Activated CD8-positive, alpha-beta T cell treated with anti-CD3 and anti-CD28 coated beads for 36 hours (primary cell): ENCODE measurements around the gene LYZL2. TPM values are rescaled to one million over a fixed set of nuclear protein-coding genes. Genes with fewer than 3 reads are reported as not detected.
"Not testable (repeated sequence)": the region's sequence is repeated elsewhere in the genome, so short reads cannot be mapped to it uniquely, and the experiment has no call there.

Source experiments
- ATAC-seq: fragments of 200-7000 bp; cut with Tn5 transposase; one replicate; pipeline ENCODE4 v1.10.0; 2021; ENCODE audit warnings: mild to moderate bottlenecking, moderate library complexity
- CTCF ChIA-PET: fragments of 350-600 bp; sonication (Branson Sonifier 250); formaldehyde crosslinking; loops from one replicate; lab custom pipeline; 2021; ENCODE audit warnings: antibody characterized with exemption; lab: Charles Lee
- POLR2A ChIA-PET: fragments of 350-600 bp; sonication (Branson Sonifier 250); formaldehyde crosslinking; loops from one replicate; lab custom pipeline; 2021; ENCODE audit warnings: antibody characterized with exemption; lab: Charles Lee
- DNase-seq: peaks from one replicate; pipeline ENCODE4 v3.0.0-alpha.2; 2020
- H3K27ac Mint-ChIP-seq: one replicate; pipeline ENCODE4 v1.8.0; 2021; ENCODE audit warnings: mild to moderate bottlenecking, mixed read lengths
- H3K27me3 Mint-ChIP-seq: one replicate; pipeline ENCODE4 v1.8.0; 2021; ENCODE audit warnings: mixed read lengths
- H3K36me3 Mint-ChIP-seq: one replicate; pipeline ENCODE4 v1.8.0; 2021; ENCODE audit warnings: low read depth, mixed read lengths
- H3K4me1 Mint-ChIP-seq: one replicate; pipeline ENCODE4 v1.8.0; 2021; ENCODE audit warnings: low read depth, mixed read lengths
- H3K4me3 Mint-ChIP-seq: one replicate; pipeline ENCODE4 v1.8.0; 2021; ENCODE audit warnings: mild to moderate bottlenecking, moderate library complexity, mixed read lengths
- H3K9me3 Mint-ChIP-seq: one replicate; pipeline ENCODE4 v1.8.0; 2021; ENCODE audit warnings: mixed read lengths
- intact Hi-C: fragments of 100-400 bp; cut with micrococcal nuclease; formaldehyde crosslinking; loops from one replicate; pipeline ENCODE4 v1.10.0; 2022
- total RNA-seq, 2 experiments: library from RNA; stranded (reverse); gene quantifications; one replicate each; pipeline ENCODE4 v1.2.3, GENCODE V29; 2021
- TF ChIP-seq, protein P1 (sequence below): fragments of 200-600 bp; IDR thresholded peaks from one replicate; pipeline ENCODE4 v1.8.0; 2022; ENCODE audit warnings: antibody characterized with exemption, mild to moderate bottlenecking

Gene LYZL2
- total RNA-seq, 2 experiments from 2014 or later, result not detected

DNA sequence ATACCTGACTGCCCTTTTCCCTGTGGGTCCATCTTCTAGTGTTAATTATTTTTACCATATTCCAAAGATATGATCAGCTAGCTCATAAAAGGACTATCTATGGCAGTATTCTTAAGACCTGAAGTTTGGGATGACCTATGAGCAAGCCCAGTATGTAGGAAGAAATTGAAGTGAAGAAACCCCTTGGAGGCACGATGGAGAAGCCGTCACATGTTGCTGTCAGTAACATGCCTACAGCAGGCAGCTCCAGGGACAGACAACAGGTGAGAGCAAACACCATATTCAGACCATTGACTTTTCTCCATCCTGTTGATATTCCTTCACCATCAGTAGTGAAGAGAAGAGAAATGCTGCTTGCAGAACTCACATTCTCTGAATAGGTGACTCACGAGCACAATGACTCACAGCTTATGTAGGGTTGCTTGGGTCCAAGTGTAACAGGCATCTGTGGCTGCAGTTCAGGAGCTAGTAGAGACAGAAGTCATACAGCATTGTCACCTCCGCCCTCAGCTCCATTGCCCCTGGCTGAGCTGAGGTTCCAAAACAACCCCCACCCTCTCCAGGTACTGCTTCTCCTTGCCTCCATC lies 8.4 kb upstream of the LYZL2 start:
- ATAC-seq (peak; percentile 96), DNase-seq (peak; percentile 41)
- Mint-ChIP-seq H3K4me1 (peaks cover 4% of the 10 kb centered on the region), H3K36me3 (no peaks in the 10 kb centered on the region), H3K4me3 (no peak overlapping the region), H3K27me3 (peaks cover 15% of the 10 kb centered on the region), H3K9me3 (no peaks in the 10 kb centered on the region), H3K27ac (no peak overlapping the region)
- intact Hi-C loops, result no loop called here
- ChIA-PET CTCF (interaction anchor here (0.7 to 4.1 kb wide), 10 partner anchors 9 to 136 kb away, joined by 3 to 33 read pairs (median 4); partner anchors contain the start of gene LYZL2), POLR2A (no interaction called here)
- TF ChIP-seq, protein P1, sequence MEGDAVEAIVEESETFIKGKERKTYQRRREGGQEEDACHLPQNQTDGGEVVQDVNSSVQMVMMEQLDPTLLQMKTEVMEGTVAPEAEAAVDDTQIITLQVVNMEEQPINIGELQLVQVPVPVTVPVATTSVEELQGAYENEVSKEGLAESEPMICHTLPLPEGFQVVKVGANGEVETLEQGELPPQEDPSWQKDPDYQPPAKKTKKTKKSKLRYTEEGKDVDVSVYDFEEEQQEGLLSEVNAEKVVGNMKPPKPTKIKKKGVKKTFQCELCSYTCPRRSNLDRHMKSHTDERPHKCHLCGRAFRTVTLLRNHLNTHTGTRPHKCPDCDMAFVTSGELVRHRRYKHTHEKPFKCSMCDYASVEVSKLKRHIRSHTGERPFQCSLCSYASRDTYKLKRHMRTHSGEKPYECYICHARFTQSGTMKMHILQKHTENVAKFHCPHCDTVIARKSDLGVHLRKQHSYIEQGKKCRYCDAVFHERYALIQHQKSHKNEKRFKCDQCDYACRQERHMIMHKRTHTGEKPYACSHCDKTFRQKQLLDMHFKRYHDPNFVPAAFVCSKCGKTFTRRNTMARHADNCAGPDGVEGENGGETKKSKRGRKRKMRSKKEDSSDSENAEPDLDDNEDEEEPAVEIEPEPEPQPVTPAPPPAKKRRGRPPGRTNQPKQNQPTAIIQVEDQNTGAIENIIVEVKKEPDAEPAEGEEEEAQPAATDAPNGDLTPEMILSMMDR, result no peak

DNA sequence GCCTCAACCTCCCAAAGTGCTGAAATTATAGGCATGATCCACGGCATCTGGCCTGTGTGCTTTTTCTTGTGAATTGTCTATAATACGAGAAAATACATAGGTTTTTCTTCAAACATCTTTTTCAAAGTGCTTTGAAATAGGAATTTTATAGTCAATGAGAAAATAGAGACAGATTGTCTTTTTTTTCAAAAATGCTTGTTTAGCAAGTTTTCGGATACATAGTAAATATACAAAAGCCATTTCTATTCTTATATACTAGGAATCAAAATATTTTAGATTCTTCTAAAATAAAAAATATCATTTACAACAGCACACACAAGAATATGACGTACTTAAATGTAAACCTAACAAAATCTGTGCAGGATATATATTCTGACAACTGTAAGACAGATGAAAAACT lies 1.6 kb upstream of the LYZL2 start:
- Mint-ChIP-seq H3K4me3 (no peak overlapping the region), H3K4me1 (no peaks in the 10 kb centered on the region), H3K9me3 (no peaks in the 10 kb centered on the region), H3K27me3 (peaks cover 15% of the 10 kb centered on the region), H3K27ac (no peak overlapping the region), H3K36me3 (no peaks in the 10 kb centered on the region)
- intact Hi-C loops, result no loop called here
- ChIA-PET POLR2A (interaction anchor here (0.6 kb wide), 1 partner anchor 1312 kb away, joined by 3 read pairs; no protein-coding TSS in a partner anchor), CTCF (interaction anchor here (4.5 kb wide), 1 partner anchor 8 kb away, joined by 33 read pairs; no protein-coding TSS in a partner anchor)
- ATAC-seq, result no peak
- TF ChIP-seq, protein P1, result no peak
- no peak for DNase-seq

DNA sequence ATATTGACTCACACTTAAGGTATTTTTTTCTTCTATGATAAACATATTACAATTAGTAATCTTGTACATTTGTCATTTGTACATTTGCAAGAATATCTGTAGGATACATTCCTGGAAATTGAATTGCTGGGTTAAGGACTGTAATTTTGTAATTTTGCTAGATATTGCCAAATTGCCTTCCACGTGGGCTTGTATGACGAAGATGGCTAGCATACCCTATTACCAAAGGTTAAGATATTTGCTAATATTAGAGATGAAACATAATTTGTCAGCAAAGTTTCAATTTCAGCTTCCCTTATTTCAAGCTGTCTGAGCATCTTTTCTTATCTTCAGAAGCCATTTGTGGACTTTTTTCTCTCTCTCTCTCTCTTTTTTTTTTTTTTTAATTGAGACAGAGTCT lies 1.0 kb upstream of the LYZL2 start:
- CTCF ChIA-PET, result interaction anchor here (4.5 kb wide), 1 partner anchor 9 kb away, joined by 33 read pairs; no protein-coding TSS in a partner anchor
- Mint-ChIP-seq H3K36me3 (no peaks in the 10 kb centered on the region), H3K27me3 (peaks cover 10% of the 10 kb centered on the region), H3K27ac (no peak overlapping the region), H3K4me1 (no peaks in the 10 kb centered on the region), H3K4me3 (no peak overlapping the region), H3K9me3 (no peaks in the 10 kb centered on the region)
- no peak for ATAC-seq
- POLR2A ChIA-PET, result interaction anchor here (0.6 kb wide), 1 partner anchor 1312 kb away, joined by 3 read pairs; no protein-coding TSS in a partner anchor
- intact Hi-C loops, result no loop called here
- TF ChIP-seq, protein P1, result no peak
- DNase-seq, result no peak

DNA sequence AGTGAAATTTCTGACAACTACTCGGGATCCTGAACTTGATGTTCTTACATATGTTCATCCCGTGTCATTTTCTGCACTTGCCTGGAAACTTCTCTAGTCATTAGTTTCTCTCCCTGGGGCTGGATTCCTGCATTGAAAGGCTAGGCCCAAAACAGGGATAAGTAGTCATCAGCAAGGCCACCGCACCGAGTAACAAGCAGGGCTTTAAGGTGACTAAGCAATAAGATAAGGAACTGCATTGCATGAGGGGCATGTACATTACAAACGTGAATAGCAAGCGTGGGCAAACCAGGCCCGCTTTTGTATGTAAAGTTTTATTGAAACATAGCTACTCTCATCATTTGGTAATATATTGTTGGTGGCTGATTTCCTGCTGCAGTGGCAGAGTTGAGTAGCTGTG lies 977 bp downstream of the LYZL2 start:
- H3K27ac Mint-ChIP-seq, intact Hi-C loops, ATAC-seq, H3K4me3 Mint-ChIP-seq, DNase-seq, H3K4me1 Mint-ChIP-seq, H3K36me3 Mint-ChIP-seq, H3K27me3 Mint-ChIP-seq, H3K9me3 Mint-ChIP-seq: not testable (repeated sequence)
- POLR2A ChIA-PET, result interaction anchor here (0.6 kb wide), 1 partner anchor 392 kb away, joined by 3 read pairs; no protein-coding TSS in a partner anchor
- CTCF ChIA-PET, result interaction anchor here (0.7 to 4.5 kb wide), 3 partner anchors 9 to 1395 kb away, joined by 3 to 33 read pairs (median 4); no protein-coding TSS in a partner anchor

DNA sequence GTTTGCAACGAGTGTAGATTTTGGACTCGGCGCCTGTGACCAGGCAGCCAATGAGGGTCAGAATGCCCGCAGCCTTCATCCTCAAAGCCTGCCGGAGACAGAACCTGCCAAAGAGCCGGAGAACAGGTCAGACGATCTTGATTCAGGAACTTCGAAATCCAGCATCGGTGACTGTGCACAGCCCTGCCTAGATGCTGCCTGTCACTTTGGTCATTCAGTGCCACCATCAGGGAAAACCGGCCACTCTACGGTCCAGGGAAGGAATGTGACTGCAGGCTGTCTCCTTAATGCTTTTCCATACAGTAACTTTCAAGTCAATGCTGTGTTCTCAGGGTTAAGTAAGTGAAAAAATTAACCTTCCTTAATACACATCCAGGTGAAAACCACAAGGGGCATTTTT lies 2.7 kb downstream of the LYZL2 start:
- ATAC-seq, POLR2A ChIA-PET, DNase-seq, H3K27me3 Mint-ChIP-seq, H3K9me3 Mint-ChIP-seq, H3K4me3 Mint-ChIP-seq, intact Hi-C loops, H3K4me1 Mint-ChIP-seq, H3K27ac Mint-ChIP-seq, H3K36me3 Mint-ChIP-seq: not testable (repeated sequence)
- CTCF ChIA-PET, result interaction anchor here (1.0 to 4.5 kb wide), 2 partner anchors 13 to 36 kb away, joined by 3 to 33 read pairs; no protein-coding TSS in a partner anchor

DNA sequence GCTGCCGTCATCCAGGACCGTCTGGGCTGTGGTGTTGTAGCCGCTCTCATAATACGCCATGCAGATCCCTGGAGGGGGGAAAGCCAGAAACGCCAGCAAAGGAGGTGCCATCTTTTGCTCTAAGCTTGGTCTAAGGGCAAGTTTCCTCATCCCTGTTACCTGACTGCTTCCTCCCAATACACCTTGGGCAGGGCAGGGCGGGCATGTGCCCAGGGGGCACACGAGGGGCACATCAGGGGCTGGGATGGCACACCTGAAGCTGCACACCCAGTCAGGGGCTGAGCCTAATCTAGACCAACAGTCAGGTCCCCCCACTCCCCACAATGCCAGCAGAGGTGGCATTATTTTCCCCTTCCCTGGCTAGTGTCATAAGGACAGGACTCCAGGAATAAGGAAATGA lies 3.4 kb downstream of the LYZL2 start:
- H3K36me3 Mint-ChIP-seq, DNase-seq, H3K9me3 Mint-ChIP-seq, H3K27ac Mint-ChIP-seq, H3K4me3 Mint-ChIP-seq, H3K27me3 Mint-ChIP-seq, ATAC-seq, CTCF ChIA-PET, intact Hi-C loops, H3K4me1 Mint-ChIP-seq, POLR2A ChIA-PET: not testable (repeated sequence)
